Hepatocyte (in vitro differentiated cells): ENCODE measurements around the gene TTLL9.

ENCODE experiments used
- CTCF ChIP-seq: fragments of 200-600 bp; sonication (generic); IDR thresholded peaks from 2 replicates; pipeline ENCODE4 v1.5.1; 2016; ENCODE audit warnings: antibody characterized with exemption, mild to moderate bottlenecking; ENCODE audit not compliant: poor library complexity
- EZH2 ChIP-seq: fragments of 200-600 bp; sonication (generic); IDR thresholded peaks from 2 replicates; pipeline ENCODE4 v1.6.1; 2016; ENCODE audit warnings: antibody characterized with exemption, mild to moderate bottlenecking, borderline replicate concordance
- EZH2phosphoT487 ChIP-seq: fragments of 200-600 bp; sonication (generic); IDR thresholded peaks from one replicate; pipeline ENCODE4 v1.6.1; 2018; ENCODE audit warnings: antibody characterized with exemption, mild to moderate bottlenecking, low read depth, moderate library complexity; ENCODE audit not compliant: unreplicated experiment, severe bottlenecking

GRCh38 chr20:31927627-31928159, 57.3 kb downstream of the TTLL9 start:
- TF ChIP-seq CTCF (no peak), EZH2phosphoT487 (no peak), EZH2 (no peak)
